ENCODE measurements around the gene PLSCR2.

GRCh38 chr3:146431240-146431639 is 38.1 kb downstream of the PLSCR2 start:
- TF ChIP-seq CTCF (conservative IDR thresholded peaks at IDR 0.05; ENCODE audit: low read depth, low read length) (no peak), EZH2 (IDR thresholded peaks at IDR 0.05; ENCODE audit: low read length, unreplicated experiment) (no peak), EZH2phosphoT487 (IDR thresholded peaks at IDR 0.05; ENCODE audit: borderline replicate concordance, low read length) (no peak)

Measured in PC-3 (cell line).